HG02678 (cell line): ENCODE results near the gene VWA8.
"Not testable (repeated sequence)": the region's sequence is repeated elsewhere in the genome, so short reads cannot be mapped to it uniquely, and the experiment has no call there.

Experiments used
- ATAC-seq: cut with Tn5 transposase; IDR thresholded peaks from one replicate; pipeline ENCODE4 v1.9.1; 2021; ENCODE audit warnings: mild to moderate bottlenecking, moderate library complexity; ENCODE audit not compliant: unreplicated experiment

The VWA8 gene

DNA sequence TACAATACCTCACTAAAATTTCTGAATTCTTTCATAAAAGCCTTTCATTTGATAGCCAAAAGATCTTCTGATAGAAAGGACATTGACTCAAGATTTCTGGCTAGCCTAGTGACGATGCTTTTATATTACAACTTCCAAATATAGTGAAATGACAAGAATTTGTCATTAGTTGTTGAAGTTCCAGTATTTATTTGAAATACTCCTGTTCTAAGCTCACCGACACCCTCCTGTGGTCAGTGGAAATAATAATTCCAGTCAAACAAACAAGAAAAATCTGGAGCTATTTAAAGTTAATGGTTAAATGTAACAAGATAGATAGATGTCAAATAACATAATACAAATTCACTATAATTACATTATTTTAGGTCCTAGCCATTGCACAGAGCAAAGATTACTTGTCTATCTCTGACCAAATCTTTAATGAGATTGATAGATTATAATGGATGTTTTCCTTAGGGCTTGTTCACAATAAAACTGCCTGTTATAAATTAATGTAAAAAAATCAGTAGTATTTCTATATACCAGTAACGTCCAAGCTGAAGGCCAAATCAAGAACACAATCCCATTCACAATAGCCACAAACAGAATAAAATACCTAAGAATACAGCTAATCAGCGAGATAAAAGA is 308.1 kb downstream of the VWA8 start:
- ATAC-seq, result no peak

DNA sequence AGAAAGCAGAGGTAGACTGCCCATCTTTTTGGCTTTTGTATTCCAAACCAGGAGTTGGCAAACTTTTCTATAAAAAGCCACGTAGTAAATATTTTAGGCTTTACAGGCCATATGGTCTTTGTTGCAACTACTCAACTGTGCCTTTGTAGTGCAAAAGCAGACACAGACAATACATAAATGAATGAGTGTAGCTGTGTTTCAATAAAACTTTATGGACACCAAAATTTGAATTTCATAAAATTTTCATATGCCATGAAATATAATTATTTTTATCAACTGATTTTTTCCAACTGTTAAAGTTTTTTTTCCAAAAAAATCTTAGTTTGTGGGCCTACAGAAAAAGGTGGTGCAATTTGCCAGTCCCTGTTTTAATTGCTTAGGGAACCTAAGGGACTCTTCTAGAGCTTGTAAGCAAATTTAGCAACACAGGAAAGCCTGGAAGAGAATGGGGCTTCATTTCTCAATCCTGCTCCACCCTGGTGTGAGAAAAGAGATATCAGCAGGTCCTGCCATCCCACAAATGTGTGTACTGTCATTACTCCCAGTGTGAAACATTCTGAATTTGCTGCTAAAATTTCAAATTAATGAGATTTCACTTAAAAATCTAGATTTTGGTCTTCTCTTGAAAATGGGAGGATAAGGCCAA is 309.4 kb downstream of the VWA8 start:
- ATAC-seq, result no peak

DNA sequence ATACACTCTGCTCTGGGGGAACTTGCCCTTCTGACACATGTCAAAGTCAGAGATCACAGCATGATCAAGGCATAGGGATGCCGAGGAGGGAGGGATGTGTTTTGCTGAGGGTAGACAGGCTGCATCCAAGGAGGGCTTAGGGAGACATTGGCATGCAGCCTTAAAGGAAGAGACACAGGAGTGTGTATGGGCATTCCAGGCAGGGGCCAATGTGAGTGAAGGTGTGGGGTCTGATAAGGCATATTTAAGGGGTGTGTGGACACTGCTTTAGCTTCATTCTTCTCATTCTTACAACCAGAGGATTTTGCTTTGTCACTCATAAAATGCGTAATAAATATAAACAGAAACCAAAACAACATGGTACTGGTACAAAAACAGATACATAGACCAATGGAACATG is 310.2 kb downstream of the VWA8 start:
- no peak for ATAC-seq

DNA sequence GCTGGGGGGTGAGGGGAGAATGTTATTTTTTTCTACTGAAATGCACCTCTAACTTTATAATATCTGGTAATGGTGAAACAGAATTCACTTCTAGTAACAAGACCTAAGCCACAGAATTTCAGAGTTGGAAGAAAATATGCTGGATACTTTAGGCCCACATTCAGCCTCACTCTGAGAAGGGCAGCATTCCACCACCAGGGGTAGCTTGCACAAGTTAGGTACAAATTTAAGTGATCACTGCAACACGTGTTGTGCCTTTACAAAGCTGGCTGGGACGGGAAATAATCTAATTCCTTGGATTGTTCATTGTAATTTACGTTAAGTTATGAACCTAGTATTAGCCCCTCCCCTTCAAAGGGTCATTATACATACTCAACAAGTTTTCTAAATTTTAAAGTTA is 311.2 kb downstream of the VWA8 start:
- no peak for ATAC-seq

DNA sequence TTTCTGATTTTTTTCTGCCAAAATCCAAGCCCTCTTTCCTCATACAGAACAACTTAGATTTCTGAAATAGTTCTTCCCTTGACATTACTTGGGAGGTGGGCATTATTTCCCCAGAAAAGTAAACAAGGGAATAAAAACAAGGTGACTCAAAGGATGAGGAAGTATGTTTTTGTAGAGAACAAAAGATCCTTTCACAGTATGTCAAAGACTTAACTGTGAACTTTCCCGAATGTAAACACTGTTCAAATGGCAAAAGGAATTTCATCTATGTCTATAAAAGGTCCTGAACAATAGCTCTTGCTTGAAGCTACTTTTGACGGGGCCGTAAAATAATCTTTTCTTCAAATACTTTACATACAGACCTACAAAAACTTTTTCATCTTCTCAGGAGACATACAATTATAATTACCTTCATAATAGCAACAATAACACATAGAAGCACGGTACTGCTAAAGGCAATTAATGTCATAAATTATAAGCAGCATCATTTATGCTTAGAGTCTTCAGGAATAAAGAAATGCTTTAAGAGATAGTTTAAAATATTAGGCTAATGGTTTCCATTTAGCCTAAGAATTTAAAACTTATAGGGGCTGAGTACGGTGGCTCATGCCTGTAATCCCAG is 312.5 kb downstream of the VWA8 start:
- no peak for ATAC-seq

DNA sequence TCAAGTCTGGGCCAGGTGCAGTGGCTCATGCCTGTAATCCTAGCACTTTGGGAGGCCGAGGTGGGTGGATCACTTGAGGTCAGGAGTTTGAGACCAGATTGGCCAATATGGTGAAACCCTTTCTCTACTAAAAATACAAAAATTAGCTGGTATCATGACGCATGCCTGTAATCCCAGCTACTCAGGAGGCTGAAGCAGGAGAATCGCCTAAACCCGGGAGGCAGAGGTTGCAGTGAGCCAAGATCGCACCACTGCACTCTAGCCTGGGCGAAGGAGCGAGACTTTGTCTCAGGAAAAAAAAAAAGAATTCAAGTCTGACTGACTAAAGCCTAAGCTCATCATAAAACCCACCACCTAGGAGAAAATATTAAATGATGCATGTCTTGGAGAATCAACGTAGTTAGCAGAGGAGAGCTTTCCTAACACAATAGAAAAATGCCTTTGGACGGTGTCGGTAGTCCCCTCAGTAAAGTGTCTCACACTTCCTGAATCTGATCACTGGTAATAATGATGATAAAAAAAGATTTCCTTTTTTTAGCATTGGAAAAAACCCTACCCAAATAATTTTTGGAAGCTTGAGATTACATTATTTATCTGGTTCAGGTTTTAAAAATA is 313.1 kb downstream of the VWA8 start:
- ATAC-seq, result not testable (repeated sequence)

DNA sequence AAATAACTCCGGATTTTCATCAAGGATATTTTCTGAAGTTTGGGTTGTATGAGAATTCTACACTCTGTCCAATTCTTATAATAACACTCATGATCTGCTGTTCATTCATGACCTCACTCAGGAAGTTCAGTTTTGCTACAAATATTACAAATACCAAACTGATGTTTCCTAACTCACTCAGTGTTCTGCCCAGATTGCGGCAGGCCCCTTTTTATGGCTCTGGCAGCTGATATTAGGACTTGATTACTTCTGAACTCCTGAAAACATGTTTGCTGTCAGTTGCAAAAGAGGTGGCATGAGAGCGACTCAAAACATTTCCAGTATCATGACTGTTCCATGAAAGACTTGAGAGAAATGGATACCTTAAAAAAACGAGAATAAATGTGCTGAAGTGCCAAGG is 315.6 kb downstream of the VWA8 start:
- ATAC-seq, result no peak

DNA sequence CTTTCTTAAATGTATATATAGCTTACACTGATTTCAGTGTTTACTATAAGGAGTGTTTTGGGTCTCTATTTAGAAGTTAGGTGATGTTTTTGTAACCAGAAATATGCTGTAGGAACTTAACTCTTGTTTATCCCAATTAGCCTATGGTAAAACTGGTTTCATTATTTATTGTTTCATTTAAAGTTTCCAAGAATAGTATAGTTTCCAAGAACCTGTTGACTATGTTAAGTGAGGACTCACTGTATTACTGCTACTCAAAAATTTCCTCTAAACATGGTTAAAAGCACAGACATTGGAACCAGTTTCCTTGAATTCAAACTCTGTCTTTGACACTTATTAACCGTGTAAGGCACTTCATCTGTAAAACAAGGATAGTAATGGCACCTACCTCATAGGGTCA is 316.2 kb downstream of the VWA8 start:
- no peak for ATAC-seq

DNA sequence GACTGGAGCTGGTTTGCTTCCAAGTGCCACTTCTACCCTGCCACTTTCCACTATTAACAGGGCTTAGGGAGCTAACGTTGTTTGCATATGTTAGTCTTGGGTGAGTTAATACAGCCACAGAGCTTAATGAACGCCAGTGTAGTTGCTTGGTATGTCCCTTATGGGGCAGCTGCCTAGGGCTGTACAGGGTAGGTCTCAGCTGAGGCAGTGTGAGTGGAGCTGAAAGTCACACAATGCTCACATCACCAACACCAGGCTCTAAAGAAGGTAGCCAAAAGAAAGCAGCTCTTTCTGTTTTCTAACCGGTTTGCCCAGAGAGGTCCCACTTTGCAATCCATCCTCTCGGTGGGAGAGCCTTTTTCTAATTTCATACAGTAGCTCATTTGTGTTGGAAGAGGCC is 317.4 kb downstream of the VWA8 start:
- no peak for ATAC-seq

DNA sequence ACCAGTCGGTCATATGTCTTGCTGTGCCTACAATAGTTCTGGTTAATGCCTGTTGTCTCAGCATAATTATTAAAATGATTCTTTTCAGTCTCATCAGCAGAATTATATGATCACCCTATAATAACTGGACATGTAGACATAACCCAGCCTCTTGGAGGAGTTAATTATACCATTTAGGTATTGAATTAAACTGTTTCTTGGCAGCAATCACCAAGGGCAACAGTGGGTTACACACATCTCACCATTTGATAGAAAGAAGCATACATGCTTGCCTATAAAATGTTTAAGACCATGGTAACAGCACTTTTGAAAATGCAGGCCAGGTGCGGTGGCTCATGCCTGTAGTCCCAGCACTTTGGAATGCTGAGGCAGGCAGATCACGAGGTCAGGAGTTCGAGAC is 318.9 kb downstream of the VWA8 start:
- ATAC-seq, result no peak

DNA sequence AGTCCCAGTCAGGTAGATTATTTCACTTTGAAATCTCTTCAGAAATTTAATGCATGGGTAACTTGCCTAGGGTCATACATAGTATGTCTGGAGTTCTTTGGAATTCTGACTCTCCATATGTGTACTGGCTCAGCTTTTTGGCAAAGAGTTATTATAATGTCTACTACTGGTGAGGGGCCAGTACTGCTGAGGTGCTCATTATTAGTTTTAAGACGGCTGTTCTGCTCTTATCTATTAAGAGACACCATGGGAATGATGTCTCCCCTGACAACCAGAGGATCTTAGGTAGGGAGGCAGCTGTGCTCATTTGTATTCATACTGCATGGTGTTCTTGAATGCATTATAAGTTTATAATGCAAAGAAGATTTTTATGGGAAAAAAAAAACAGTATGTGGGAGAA is 319.5 kb downstream of the VWA8 start:
- ATAC-seq, result no peak

DNA sequence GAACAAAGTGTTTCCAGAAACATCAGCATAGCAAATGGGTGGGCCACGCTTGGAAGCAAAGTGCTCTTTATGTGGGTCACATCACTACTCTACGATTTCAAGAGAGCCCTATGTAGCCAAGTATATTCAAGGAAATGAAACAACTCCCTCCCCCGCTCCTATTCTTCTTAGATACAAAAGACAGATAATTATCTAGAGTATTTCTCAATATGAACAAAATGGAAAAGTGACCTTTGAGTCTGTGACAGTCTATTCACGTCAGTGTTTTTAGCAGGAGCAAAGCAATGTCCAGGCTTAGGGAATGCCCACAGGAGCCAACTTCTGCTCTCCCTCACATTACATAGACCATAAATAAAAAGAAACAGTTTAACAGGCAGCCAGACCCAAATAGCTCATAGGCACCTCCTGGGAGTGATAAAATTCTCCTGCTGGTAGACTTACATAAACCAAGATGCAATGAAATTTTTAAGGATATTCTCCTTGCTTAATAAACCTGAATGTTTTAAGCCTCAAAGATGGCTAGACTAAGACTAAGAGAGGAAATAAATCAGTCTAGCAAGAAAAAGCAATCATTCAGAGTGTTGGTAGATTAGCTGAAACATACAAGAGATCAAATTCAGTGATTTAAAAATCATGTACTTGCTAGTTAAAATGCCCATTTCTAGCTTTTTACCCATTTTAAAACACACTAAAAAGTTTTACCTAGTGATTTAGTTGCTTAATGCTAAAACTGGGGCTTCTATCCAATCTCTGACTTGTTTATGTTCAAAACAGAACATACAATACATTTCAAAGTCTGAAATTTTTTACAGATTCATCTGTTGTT is 320.7 kb downstream of the VWA8 start:
- no peak for ATAC-seq

DNA sequence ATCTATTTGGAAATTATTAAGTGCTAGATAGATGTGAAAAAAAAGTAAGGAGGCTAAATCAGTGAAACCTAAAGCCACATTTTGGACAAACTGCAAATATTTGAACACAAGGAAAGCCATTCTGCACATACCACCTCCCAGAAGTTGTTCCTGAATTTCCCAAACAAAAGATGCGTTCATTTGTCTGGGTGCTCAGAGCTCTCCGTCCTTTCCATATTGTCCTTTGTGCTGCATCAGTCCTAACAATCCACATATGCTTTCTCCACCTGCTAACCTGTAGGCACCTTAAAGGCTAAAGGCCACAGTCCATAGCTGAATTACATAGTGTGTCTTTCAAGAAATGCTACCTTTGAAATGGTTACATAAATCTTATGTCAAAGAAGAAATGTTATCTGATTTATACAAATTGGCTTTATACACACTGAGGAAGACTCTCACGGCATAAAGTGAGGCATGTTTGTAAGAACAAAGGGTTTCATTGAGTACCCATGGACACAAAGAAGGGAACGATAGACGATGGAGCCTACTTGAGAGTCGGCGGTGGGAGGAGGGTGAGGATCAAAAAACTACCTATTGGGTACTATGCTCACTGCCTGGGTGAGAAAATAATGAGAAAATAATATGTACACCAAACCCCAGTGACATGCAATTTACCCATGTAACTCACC is 321.5 kb downstream of the VWA8 start:
- no peak for ATAC-seq

DNA sequence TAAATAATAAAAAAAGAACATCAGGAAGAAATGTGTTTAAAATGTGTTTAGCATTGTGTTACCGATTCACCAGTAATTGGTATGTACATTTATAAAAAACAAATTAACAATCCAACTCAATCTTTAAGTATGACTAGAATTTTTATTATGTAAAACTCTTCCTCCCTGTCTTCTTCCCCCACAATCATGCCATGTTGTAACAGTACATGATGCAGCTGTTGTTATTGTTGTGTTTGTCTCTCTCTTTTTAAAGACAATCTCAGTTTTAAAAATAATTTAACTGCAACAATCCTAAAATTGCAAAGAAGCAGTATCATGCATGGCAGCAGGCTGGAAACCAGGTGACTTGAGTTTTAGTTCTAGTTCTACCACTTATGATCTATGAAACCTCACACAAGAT is 323.3 kb downstream of the VWA8 start:
- no peak for ATAC-seq

DNA sequence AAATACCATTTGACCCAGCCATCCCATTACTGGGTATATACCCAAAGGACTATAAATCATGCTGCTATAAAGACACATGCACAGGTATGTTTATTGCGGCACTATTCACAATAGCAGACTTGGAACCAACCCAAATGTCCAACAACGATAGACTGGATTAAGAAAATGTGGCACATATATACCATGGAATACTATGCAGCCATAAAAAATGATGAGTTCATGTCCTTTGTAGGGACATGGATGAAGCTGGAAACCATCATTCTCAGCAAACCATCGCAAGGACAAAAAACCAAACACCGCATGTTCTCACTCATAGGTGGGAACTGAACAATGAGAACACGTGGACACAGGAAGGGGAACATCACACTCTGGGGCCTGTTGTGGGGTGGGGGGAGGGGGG is 323.9 kb downstream of the VWA8 start:
- ATAC-seq, result not testable (repeated sequence)

DNA sequence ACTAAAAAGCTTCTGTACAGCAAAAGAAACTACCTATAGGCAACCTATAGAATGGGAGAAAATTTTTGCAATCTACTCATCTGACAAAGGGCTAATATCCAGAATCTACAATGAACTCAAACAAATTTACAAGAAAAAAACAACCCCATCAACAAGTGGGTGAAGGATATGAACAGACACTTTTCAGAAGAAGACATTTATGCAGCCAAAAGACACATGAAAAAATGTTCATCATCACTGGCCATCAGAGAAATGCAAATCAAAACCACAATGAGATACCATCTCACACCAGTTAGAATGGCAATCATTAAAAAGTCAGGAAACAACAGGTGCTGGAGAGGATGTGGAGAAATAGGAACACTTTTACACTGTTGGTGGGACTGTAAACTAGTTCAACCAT is 324.3 kb downstream of the VWA8 start:
- not testable (repeated sequence) for ATAC-seq

DNA sequence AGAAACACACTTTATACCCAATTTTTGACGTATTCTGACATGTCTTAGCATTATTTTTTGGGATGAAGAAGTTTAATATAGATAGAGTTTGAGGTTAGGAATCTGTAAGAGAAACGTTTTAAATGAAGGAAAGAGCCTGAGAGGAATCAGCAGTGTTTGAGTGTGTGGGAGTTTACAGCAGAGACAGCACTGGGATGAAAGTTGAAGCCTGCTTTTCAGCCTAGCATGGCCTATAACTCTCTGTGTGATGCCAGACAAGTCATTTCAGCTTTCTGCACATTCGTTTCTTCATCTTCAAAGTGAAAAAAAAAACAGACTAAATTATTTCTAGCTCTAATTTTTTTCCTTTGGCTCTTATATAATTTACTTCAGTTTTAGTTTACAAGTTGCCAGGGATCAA is 326.5 kb downstream of the VWA8 start:
- no peak for ATAC-seq

DNA sequence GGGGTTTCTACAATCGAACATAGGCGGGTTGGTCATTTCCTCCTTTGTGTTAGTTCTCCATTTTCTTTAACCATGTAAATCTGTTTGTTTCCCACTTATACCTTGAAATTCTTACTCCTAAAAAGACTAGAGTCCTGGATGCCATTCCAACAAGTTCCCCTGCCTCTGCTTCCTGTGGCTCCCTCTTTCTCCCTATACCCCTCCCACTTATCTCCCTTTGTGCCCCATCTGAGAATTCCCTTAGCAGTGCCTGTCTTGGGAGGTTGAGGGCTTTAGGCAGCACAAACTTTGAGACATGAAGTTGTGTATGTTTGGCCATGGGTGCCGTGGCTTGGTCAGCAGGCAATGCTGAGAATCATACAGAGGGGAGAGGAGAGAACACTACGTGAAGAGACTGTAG is 327.1 kb downstream of the VWA8 start:
- no peak for ATAC-seq

DNA sequence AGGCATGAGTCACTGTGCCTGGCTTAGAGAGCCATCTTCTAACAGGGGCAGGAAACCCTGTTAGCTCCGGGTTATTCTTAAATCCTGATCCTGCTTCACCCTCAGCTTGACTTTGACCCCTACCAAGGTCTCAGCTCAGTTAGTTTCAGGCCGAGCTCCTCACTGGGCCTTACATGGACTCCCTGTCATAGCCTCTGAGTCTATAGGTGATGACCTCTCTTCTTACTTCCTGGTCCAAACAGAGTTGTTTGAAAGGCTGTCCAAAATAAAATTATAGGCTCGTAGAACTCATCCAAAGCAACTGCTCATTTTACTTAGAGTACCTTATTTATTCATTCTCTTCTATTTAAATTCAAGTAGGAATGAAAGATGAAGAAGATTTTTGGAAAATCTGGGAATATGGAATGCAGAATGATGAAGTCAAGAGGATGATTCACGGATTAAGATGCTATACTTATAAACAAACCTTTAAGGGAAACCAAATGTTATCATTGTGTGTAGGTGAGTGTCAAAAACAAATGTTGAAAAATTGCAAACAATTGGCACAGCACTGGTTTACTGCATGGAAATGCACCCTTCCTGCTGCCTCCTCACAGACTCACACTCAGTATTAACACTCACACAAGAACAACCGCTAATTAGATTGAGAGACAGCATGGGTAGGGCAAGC is 329.5 kb downstream of the VWA8 start:
- no peak for ATAC-seq

DNA sequence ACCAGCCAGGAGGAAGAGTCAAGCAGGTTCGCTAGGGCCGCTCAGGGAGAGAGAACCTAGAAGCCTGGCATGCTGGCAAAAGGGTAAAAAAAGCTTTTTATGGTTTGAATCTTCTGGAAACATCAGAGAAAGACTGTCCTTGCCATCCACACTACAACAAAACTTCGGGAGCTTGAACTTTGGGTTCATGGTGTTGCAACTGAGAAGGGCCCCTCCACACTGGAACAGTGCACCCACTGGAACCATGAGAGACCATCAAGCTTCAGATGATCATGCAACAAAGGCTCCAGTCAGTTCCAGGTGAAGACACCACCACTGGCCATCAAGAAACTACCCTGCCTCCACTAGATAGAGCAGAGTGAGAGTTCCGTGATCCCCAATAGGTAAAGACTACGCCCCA is 333.5 kb downstream of the VWA8 start:
- ATAC-seq, result no peak
